GM08714 (cell line): Measurements from ENCODE around the gene FBXL7.

Experiments used
- H3K4me3 ChIP-seq: fragments of 200-500 bp; sonication (Bioruptor generic); 2 replicates; pipeline ENCODE4 v1.5.1; 2014; ENCODE audit warnings: mild to moderate bottlenecking, low read length, inconsistent platforms
- ZNF274 ChIP-seq: IDR thresholded peaks from 2 replicates; pipeline ENCODE4 v1.6.1; 2012; ENCODE audit warnings: mild to moderate bottlenecking, low read depth, low read length

The FBXL7 gene

DNA sequence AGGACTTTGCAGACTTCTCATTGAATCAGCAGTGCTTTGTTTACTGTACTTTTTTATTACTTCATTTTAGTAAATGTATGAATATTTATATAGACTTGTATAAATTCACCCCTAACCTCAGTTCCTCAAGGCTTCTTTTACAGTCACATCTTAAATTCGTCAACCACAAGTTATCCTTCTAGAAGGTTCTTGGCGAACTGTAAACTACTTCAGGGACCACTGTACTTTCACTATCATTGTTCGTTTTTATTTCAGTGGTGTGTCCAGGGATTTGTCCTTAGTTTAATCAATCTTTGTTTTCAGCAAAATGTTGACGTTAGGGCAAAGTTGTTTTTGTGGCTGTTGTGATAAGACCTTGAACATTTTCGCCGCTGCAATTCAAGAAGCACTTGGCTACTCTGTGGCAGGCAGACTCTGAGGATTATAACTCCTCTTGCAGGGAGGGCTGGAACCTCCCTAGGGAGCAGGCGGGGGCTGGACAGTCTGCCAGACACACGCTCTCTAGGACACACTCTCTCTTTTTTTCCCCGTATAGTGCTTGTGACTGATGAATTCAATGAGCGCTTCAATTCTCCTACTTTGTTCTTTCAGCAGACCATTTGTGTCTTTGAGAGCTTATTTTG is 252.8 kb downstream of the FBXL7 start:
- TF ChIP-seq ZNF274, result no peak
- H3K4me3 ChIP-seq, result no peak overlapping the region

- no peak for TF ChIP-seq ZNF274
- no peak overlapping the region for H3K4me3 ChIP-seq
These were observed 253.8 kb downstream of the FBXL7 start for GRCh38 chr5:15753752-15754151.

DNA sequence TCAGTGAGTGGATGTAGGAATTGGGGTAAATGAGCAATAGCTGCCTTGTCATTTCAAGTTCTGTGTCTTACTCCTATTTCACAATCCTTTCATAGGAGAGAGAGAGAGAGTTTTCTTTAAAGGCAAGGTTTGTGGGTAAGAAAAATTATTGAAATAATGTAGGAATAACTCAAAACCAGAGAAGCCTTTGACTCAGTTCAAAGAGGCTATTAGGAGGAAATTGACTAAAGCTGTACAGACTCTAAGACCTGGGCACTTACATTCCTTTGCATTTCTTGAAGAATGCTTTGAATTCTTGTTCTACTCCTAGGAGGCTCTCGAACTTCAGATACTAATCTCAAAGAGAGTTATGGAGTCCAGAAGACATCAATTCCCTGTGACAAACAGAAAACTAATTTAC is 257.1 kb downstream of the FBXL7 start:
- H3K4me3 ChIP-seq, result no peak overlapping the region
- no peak for TF ChIP-seq ZNF274

GRCh38 chr5:15757619-15758018 is 257.6 kb downstream of the FBXL7 start:
- no peak for TF ChIP-seq ZNF274
- H3K4me3 ChIP-seq, result no peak overlapping the region

- no peak overlapping the region for H3K4me3 ChIP-seq
- no peak for TF ChIP-seq ZNF274
These were observed 262.7 kb downstream of the FBXL7 start for GRCh38 chr5:15762668-15763067.

DNA sequence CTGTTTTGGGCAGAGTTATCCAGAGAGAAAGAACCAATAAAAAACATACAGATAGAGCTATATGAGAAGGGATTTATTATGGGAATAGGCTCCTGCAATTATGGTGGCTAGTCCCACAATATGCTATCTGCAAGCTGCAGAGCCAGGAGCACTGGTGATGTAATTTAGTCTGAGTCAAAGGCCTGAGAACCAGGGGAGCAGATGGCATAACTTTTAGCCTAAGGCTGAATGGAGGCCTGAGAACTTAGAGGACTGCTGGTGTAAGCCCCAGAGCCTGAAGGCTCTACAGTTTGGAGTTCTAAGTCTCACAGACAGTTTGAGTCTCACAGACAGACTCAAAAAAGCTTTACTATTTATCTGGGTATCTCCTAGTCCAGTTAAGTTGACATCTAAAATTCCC is 263.8 kb downstream of the FBXL7 start:
- H3K4me3 ChIP-seq, result no peak overlapping the region
- TF ChIP-seq ZNF274, result no peak

DNA sequence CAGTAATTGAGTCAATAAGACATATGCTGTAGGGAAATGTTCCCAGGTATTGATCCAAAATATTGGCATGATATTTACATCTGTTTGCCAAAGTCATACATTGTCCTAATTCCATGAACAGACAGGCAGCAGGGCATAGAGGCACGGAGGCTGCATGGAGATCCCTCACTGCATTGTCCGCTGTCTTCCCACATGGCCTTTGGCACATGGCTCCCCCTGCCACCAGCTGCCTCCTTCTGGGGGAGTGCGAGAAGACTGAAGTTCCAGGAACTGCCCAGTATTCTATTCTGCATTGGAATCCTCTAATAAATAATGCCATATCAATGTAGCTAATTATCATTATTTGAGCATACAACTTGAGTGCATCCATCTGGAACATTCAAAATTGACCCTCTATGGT is 269.0 kb downstream of the FBXL7 start:
- TF ChIP-seq ZNF274, result no peak
- H3K4me3 ChIP-seq, result no peak overlapping the region

- no peak overlapping the region for H3K4me3 ChIP-seq
These were observed 272.2 kb downstream of the FBXL7 start for GRCh38 chr5:15772131-15772530.

GRCh38 chr5:15774632-15775031 is 274.7 kb downstream of the FBXL7 start:
- TF ChIP-seq ZNF274, result no peak
- H3K4me3 ChIP-seq, result no peak overlapping the region

More at GRCh38 chr5:15772131-15772530, 272.2 kb downstream of the FBXL7 start:
- TF ChIP-seq ZNF274, result no peak

DNA sequence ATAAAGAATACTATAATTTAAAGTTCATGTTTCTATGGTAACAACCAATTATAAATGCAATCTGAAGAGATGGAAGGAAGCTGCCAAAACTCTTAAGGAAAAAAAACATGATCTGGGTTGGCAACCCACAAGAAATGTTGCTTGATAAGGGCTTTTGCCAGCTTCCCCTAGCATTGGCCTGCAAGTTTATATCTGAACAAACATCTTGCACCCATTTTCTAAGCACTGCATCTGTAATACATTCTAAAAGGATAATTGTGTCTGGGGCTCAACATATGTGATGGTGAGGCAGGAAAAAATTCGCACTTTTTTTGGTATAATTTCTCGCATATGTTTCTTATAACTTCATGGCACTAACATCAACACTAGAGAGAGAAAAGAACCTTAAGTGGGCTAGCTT is 276.4 kb downstream of the FBXL7 start:
- H3K4me3 ChIP-seq, result no peak overlapping the region
- no peak for TF ChIP-seq ZNF274

DNA sequence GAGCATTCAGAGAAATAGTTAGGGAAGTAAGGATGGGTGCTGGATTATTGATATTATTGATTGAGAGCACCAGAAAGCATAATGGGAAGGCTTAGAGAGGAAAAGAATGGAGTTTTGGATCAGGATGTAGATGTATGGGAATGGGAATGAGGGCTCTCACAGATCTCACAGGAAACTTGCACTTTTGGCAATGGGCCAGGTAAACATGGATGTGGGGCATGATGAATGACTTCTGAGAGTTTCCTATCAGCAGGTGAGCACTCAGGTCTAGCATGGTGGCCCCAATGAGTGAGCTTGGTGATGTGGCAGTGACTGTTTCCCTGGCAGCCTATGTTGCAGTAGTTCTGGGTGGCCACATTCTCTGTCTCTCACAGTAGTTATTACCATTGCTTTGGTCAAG is 283.8 kb downstream of the FBXL7 start:
- no peak for TF ChIP-seq ZNF274
- no peak overlapping the region for H3K4me3 ChIP-seq

DNA sequence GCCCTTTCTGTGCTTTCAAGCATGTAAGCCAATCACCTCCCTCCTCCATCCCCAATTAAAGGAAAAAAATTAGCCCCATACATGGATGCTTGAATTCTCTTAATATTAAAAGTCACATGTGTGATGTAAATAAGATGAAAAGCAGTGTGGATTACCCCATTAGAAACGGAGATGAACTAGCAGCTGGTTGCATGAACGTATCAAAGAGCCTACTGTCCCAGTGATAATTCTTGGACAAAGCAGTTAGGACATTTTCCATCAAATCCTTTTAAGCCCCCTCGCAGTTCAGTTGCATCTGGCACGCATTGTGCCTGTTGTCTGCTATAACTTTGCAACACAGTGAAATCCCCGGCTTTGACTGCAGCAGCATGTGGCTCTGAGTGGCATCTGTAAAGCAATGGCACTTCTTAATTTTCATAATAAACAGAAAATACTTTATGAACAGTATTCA is 285.6 kb downstream of the FBXL7 start:
- no peak for TF ChIP-seq ZNF274
- no peak overlapping the region for H3K4me3 ChIP-seq

DNA sequence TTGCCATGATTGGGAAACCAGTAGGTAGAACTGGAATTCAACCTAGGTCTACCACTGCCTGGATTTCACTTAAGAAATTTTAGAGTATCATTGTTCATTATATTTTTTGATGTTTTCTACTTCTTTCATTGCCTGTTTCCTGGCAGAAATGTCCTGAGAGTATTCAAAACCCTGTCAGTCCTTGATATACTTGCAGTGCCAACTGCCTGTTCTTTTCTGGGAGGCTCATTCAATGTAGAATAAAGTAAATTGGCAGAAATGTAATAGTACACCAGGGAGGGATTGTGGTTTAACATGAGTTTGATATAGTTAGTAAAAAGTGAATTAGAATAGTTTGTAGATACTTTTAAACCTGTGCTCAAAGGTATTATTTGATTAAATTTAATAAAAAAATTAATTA is 286.3 kb downstream of the FBXL7 start:
- no peak overlapping the region for H3K4me3 ChIP-seq
- TF ChIP-seq ZNF274, result no peak

DNA sequence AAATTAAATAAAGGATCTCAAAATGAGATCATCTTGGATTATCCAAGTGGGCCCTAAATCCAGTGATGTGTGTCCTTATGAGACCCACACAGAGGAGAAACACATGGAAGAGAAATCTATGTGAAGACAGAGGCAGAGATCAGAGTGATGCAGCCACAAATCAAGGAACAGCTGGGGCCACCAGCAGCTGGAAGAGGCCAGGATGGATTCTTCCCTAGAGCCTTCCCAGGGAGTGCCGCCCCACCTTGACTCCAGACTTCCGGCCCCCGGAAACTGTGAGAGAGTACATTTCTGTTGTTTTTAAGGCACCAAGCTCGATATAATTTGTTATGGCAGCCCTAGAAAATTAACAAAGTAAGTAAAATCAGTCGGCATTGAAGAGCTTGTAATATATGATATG is 286.9 kb downstream of the FBXL7 start:
- no peak for TF ChIP-seq ZNF274
- H3K4me3 ChIP-seq, result no peak overlapping the region

DNA sequence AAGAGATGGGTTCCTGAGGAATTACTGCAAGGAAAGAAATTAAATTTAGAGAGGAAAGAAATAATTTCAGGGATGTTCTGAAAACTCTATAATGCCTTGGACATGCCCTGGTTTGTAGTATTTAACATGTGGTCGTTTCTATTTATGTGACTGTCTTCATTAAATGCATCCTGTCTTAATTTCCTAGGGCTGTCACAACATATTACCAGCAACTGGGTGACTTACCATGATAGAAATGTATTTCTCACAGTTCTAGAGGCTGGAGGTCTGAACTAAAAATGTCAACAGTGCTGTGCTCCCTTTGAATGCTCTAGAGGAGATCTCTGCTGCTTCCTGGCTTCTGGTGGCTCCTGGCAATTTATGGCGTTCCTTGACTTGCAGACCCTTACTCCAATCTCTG is 287.7 kb downstream of the FBXL7 start:
- H3K4me3 ChIP-seq, result no peak overlapping the region
- TF ChIP-seq ZNF274, result no peak

- TF ChIP-seq ZNF274, result no peak
These were observed 289.7 kb downstream of the FBXL7 start for GRCh38 chr5:15789642-15790041.

More at GRCh38 chr5:15789642-15790041, 289.7 kb downstream of the FBXL7 start:
- no peak overlapping the region for H3K4me3 ChIP-seq
